ENCODE data around the gene NCAPH2. TPM values are rescaled to one million over a fixed set of nuclear protein-coding genes. Genes with fewer than 3 reads are reported as not detected.

The NCAPH2 gene
- total RNA-seq, 4 donors from 2014 or later = 34.0 to 85.8 (median 41.2) TPM

- no peaks in the 10 kb centered on the region for H3K9me3 ChIP-seq
- no peak overlapping the region for H3K4me3 ChIP-seq
- no peak overlapping the region for H3K27ac ChIP-seq
- no peaks in the 10 kb centered on the region for H3K27me3 ChIP-seq
- TF ChIP-seq, protein P1, sequence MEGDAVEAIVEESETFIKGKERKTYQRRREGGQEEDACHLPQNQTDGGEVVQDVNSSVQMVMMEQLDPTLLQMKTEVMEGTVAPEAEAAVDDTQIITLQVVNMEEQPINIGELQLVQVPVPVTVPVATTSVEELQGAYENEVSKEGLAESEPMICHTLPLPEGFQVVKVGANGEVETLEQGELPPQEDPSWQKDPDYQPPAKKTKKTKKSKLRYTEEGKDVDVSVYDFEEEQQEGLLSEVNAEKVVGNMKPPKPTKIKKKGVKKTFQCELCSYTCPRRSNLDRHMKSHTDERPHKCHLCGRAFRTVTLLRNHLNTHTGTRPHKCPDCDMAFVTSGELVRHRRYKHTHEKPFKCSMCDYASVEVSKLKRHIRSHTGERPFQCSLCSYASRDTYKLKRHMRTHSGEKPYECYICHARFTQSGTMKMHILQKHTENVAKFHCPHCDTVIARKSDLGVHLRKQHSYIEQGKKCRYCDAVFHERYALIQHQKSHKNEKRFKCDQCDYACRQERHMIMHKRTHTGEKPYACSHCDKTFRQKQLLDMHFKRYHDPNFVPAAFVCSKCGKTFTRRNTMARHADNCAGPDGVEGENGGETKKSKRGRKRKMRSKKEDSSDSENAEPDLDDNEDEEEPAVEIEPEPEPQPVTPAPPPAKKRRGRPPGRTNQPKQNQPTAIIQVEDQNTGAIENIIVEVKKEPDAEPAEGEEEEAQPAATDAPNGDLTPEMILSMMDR (IDR thresholded peaks at IDR 0.05) = no peak
- no peak for TF ChIP-seq POLR2A (IDR thresholded peaks at IDR 0.05)
- no peaks in the 10 kb centered on the region for H3K36me3 ChIP-seq
- peaks cover 0 to 3% (median 1%) of the 10 kb centered on the region in 4 donors for H3K4me1 ChIP-seq
- no peak for DNase-seq
Observed at GRCh38 chr22:50489363-50490243, 18.4 kb upstream of the NCAPH2 start.

GRCh38 chr22:50490531-50491308 lies 17.3 kb upstream of the NCAPH2 start:
- no peak overlapping the region for H3K4me3 ChIP-seq
- DNase-seq = peak in 1 of 3 donors; percentile 51
- TF ChIP-seq, protein P1 (IDR thresholded peaks at IDR 0.05) = no peak
- no peak for TF ChIP-seq POLR2A (IDR thresholded peaks at IDR 0.05)

GRCh38 chr22:50497093-50497492 lies 10.9 kb upstream of the NCAPH2 start:
- no peak overlapping the region for H3K4me3 ChIP-seq
- no peaks in the 10 kb centered on the region for H3K27me3 ChIP-seq
- DNase-seq = no peak
- no peak overlapping the region for H3K27ac ChIP-seq
- H3K4me1 ChIP-seq = peaks cover 0 to 14% (median 2%) of the 10 kb centered on the region in 4 donors
- TF ChIP-seq, protein P1 (IDR thresholded peaks at IDR 0.05) = no peak
- TF ChIP-seq POLR2A (IDR thresholded peaks at IDR 0.05) = no peak
- H3K36me3 ChIP-seq = peaks cover 0 to 2% (median 0%) of the 10 kb centered on the region in 3 donors
- H3K9me3 ChIP-seq = no peaks in the 10 kb centered on the region

More at GRCh38 chr22:50490531-50491308, 17.3 kb upstream of the NCAPH2 start:
- no peak overlapping the region for H3K27ac ChIP-seq
- no peaks in the 10 kb centered on the region for H3K36me3 ChIP-seq
- H3K27me3 ChIP-seq = no peaks in the 10 kb centered on the region
- no peaks in the 10 kb centered on the region for H3K9me3 ChIP-seq
- H3K4me1 ChIP-seq = no peaks in the 10 kb centered on the region

GRCh38 chr22:50498322-50498890 lies 9.6 kb upstream of the NCAPH2 start:
- TF ChIP-seq, protein P1 (IDR thresholded peaks at IDR 0.05) = peak; percentile 45 to 80 (median 66)
- no peak for TF ChIP-seq POLR2A (IDR thresholded peaks at IDR 0.05)
- Histone ChIP-seq H3K27me3 (no peaks in the 10 kb centered on the region), H3K36me3 (peaks cover 0 to 15% (median 0%) of the 10 kb centered on the region in 3 donors), H3K9me3 (no peaks in the 10 kb centered on the region), H3K4me3 (peak overlapping the region in 1 of 4 donors; percentile 16), H3K4me1 (peaks cover 0 to 14% (median 2%) of the 10 kb centered on the region in 4 donors), H3K27ac (peak overlapping the region in 2 of 4 donors; percentile 42 to 57)
- peak; percentile 70 to 89 (median 73) for DNase-seq

DNA sequence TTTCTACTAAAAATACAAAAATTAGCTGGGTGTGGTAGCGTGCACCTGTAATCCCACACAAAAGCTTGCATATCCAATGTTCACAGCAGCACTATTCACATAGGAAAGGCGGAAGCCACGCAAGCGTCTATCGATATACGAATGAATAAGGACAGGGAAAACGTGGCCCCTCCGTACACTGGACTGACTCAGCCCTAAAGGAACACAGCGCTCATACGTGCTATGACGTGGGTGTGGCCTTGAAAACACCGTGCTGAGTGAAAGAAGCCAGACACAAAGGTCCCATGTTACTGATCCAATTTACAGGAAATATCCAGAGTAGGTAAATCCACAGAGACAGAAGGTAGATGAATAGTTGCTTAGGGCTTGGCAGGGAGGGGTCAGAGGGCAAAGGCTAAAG lies 7.6 kb upstream of the NCAPH2 start:
- H3K4me1 ChIP-seq = peaks cover 0 to 22% (median 2%) of the 10 kb centered on the region in 4 donors
- peaks cover 0 to 32% (median 0%) of the 10 kb centered on the region in 3 donors for H3K36me3 ChIP-seq
- TF ChIP-seq, protein P1 (IDR thresholded peaks at IDR 0.05) = no peak
- TF ChIP-seq POLR2A (IDR thresholded peaks at IDR 0.05) = no peak
- H3K4me3 ChIP-seq = no peak overlapping the region
- H3K27ac ChIP-seq = no peak overlapping the region
- no peak for DNase-seq
- H3K9me3 ChIP-seq = no peaks in the 10 kb centered on the region
- H3K27me3 ChIP-seq = no peaks in the 10 kb centered on the region
